DMS153 (cell line): Measurements from ENCODE around the gene ARMC7.

Experiments
- DNase-seq: peaks from one replicate; lab custom pipeline; 2025; lab: John Stamatoyannopoulos, UW

The ARMC7 gene

GRCh38 chr17:75078284-75079022, 31.3 kb upstream of the ARMC7 start:
- DNase-seq = no peak

- DNase-seq = no peak
Observed at GRCh38 chr17:75079023-75079373, 30.8 kb upstream of the ARMC7 start.

- no peak for DNase-seq
Observed at GRCh38 chr17:75081611-75082540, 27.9 kb upstream of the ARMC7 start.

GRCh38 chr17:75082683-75083082, 27.1 kb upstream of the ARMC7 start:
- DNase-seq = no peak

GRCh38 chr17:75084039-75084660, 25.6 kb upstream of the ARMC7 start:
- DNase-seq = no peak

- no peak for DNase-seq
Observed at GRCh38 chr17:75086496-75087181, 23.1 kb upstream of the ARMC7 start.

GRCh38 chr17:75087182-75087557, 22.6 kb upstream of the ARMC7 start:
- DNase-seq = no peak

GRCh38 chr17:75087558-75088453, 22.0 kb upstream of the ARMC7 start, which contains the start of gene SLC16A5:
SLC16A5 (plus strand) TSS chr17:75087954; CDS start chr17:75093637, 5,683 bp downstream.
- DNase-seq = peak; percentile 19

- no peak for DNase-seq
Observed at GRCh38 chr17:75088465-75089417, 21.0 kb upstream of the ARMC7 start.

- no peak for DNase-seq
Observed at GRCh38 chr17:75090871-75091854, 18.6 kb upstream of the ARMC7 start.

GRCh38 chr17:75091855-75092327, 17.9 kb upstream of the ARMC7 start:
- DNase-seq = no peak

GRCh38 chr17:75093548-75094158, 16.1 kb upstream of the ARMC7 start:
- DNase-seq = no peak

- DNase-seq = no peak
Observed at GRCh38 chr17:75094871-75095399, 14.8 kb upstream of the ARMC7 start.

- DNase-seq = no peak
Observed at GRCh38 chr17:75096082-75096625, 13.6 kb upstream of the ARMC7 start.

- DNase-seq = no peak
Observed at GRCh38 chr17:75097865-75098264, 11.9 kb upstream of the ARMC7 start.

GRCh38 chr17:75098861-75099260, 10.9 kb upstream of the ARMC7 start:
- DNase-seq = no peak

GRCh38 chr17:75099881-75100595, 9.7 kb upstream of the ARMC7 start:
- DNase-seq = no peak
